Stimulated activated CD8-positive, alpha-beta memory T cell treated with anti-CD3 and anti-CD28 coated beads, Interleukin-2, amount 100 ng/mL, for 48 hours (primary cell): ENCODE data around the gene ARL8B.
"Not testable (repeated sequence)": the region's sequence is repeated elsewhere in the genome, so short reads cannot be mapped to it uniquely, and the experiment has no call there.

Source experiments
- DNase-seq, 2 donors: peaks; one replicate each; pipeline ENCODE4 v3.0.0-alpha.2; 2020; ENCODE audit warnings: low read depth in 2 of 2

Gene ARL8B

GRCh38 chr3:5145120-5145519 is 23.0 kb downstream of the ARL8B start:
- no peak for DNase-seq

- DNase-seq = not testable (repeated sequence)
Observed at GRCh38 chr3:5147152-5147551, 25.1 kb downstream of the ARL8B start.

GRCh38 chr3:5149306-5149880 is 27.3 kb downstream of the ARL8B start:
- no peak for DNase-seq

GRCh38 chr3:5151586-5151985 is 29.5 kb downstream of the ARL8B start:
- DNase-seq = no peak

- DNase-seq = no peak
Observed at GRCh38 chr3:5153074-5153473, 31.0 kb downstream of the ARL8B start.

- no peak for DNase-seq
Observed at GRCh38 chr3:5155241-5155640, 33.1 kb downstream of the ARL8B start.

GRCh38 chr3:5160321-5160720 is 38.2 kb downstream of the ARL8B start:
- no peak for DNase-seq

- DNase-seq = no peak
Observed at GRCh38 chr3:5160940-5161858, 39.1 kb downstream of the ARL8B start.

GRCh38 chr3:5162102-5162501 is 40.0 kb downstream of the ARL8B start:
- no peak for DNase-seq

- DNase-seq = no peak
Observed at GRCh38 chr3:5165698-5166097, 43.6 kb downstream of the ARL8B start.

- no peak for DNase-seq
Observed at GRCh38 chr3:5166846-5167245, 44.8 kb downstream of the ARL8B start.

- DNase-seq = no peak
Observed at GRCh38 chr3:5168110-5168509, 46.0 kb downstream of the ARL8B start.

- no peak for DNase-seq
Observed at GRCh38 chr3:5169807-5170206, 47.7 kb downstream of the ARL8B start.

GRCh38 chr3:5170975-5171374 is 48.9 kb downstream of the ARL8B start:
- DNase-seq = no peak

- no peak for DNase-seq
Observed at GRCh38 chr3:5172018-5172417, 49.9 kb downstream of the ARL8B start.

- not testable (repeated sequence) for DNase-seq
Observed at GRCh38 chr3:5179036-5179435, 56.9 kb downstream of the ARL8B start.

GRCh38 chr3:5181469-5182141 is 59.5 kb downstream of the ARL8B start:
- DNase-seq = no peak

GRCh38 chr3:5183714-5184113 is 61.6 kb downstream of the ARL8B start:
- DNase-seq = not testable (repeated sequence)

- DNase-seq = no peak
Observed at GRCh38 chr3:5184499-5184898, 62.4 kb downstream of the ARL8B start.

GRCh38 chr3:5185093-5185673 is 63.1 kb downstream of the ARL8B start:
- DNase-seq = no peak

- no peak for DNase-seq
Observed at GRCh38 chr3:5186089-5186857, 64.2 kb downstream of the ARL8B start.

GRCh38 chr3:5186858-5187155 is 64.7 kb downstream of the ARL8B start:
- DNase-seq = no peak
